Body of pancreas (tissue), 4 donors: ENCODE data around the gene EML6.

Experiments
- POLR2A ChIP-seq, 3 donors: fragments of 450-650 bp; IDR thresholded peaks; one replicate each; pipeline ENCODE4 v1.6.1; 2016; ENCODE audit warnings: antibody characterized with exemption in 3 of 3, mild to moderate bottlenecking in 2 of 3
- TF ChIP-seq, protein P1 (sequence below), 7 experiments: fragments of 450-650 bp in 4 of 7; fragments of 200-600 bp in 3 of 7; sonication (generic) in 3 of 7; IDR thresholded peaks; one replicate each; pipeline ENCODE4 v1.5.1; 2016 to 2019; ENCODE audit warnings: antibody characterized with exemption in 7 of 7

DNA sequence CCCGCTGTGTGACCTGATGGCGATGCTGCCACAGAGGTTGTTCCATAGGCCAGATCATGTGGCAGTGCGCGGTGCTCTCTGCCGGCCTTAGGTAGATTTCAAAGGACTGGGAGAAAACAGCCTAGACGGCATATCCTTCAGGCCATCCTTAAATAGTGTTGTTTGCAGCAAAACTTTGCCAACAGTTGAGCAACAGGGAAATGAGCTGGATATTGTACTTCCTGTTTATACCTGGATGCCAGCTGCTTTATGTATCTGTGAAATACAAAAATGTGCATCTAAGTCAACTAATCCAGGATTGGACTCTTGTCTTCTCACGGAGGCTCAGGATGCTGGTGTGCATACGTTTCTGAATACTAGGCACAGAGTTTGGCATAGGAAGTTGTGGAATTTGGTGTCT lies 107.1 kb downstream of the EML6 start:
- TF ChIP-seq, protein P1, sequence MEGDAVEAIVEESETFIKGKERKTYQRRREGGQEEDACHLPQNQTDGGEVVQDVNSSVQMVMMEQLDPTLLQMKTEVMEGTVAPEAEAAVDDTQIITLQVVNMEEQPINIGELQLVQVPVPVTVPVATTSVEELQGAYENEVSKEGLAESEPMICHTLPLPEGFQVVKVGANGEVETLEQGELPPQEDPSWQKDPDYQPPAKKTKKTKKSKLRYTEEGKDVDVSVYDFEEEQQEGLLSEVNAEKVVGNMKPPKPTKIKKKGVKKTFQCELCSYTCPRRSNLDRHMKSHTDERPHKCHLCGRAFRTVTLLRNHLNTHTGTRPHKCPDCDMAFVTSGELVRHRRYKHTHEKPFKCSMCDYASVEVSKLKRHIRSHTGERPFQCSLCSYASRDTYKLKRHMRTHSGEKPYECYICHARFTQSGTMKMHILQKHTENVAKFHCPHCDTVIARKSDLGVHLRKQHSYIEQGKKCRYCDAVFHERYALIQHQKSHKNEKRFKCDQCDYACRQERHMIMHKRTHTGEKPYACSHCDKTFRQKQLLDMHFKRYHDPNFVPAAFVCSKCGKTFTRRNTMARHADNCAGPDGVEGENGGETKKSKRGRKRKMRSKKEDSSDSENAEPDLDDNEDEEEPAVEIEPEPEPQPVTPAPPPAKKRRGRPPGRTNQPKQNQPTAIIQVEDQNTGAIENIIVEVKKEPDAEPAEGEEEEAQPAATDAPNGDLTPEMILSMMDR (IDR thresholded peaks at IDR 0.05) = no peak
- no peak for TF ChIP-seq POLR2A (IDR thresholded peaks at IDR 0.05)
